GM19043 (cell line): ENCODE measurements around the gene SGCG.
"Not testable (repeated sequence)": the region's sequence is repeated elsewhere in the genome, so short reads cannot be mapped to it uniquely, and the experiment has no call there.

Source experiments
- ATAC-seq: cut with Tn5 transposase; IDR thresholded peaks from one replicate; pipeline ENCODE4 v1.9.1; 2021; ENCODE audit warnings: low read depth; ENCODE audit not compliant: unreplicated experiment

The SGCG gene

DNA sequence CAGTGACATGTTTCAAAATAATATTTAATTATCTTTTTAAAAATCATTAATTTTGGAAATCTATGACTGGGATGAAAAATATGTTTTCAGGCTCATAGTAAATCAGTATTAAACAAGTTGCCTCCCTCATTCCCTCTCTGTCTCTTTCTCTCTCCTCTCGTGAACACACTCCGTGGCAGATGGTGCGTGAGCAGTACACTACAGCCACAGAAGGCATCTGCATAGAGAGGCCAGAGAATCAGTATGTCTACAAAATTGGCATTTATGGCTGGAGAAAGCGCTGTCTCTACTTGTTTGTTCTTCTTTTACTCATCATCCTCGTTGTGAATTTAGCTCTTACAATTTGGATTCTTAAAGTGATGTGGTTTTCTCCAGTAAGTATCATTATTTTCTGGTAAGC is 22.7 kb downstream of the SGCG start:
- no peak for ATAC-seq

- ATAC-seq: no peak
Measured at GRCh38 chr13:23205807-23206206, 25.0 kb downstream of the SGCG start.

- ATAC-seq: no peak
Measured at GRCh38 chr13:23212671-23213070, 31.9 kb downstream of the SGCG start.

GRCh38 chr13:23231241-23231640 is 50.5 kb downstream of the SGCG start:
- ATAC-seq: no peak

- no peak for ATAC-seq
Measured at GRCh38 chr13:23235994-23236393, 55.2 kb downstream of the SGCG start.

DNA sequence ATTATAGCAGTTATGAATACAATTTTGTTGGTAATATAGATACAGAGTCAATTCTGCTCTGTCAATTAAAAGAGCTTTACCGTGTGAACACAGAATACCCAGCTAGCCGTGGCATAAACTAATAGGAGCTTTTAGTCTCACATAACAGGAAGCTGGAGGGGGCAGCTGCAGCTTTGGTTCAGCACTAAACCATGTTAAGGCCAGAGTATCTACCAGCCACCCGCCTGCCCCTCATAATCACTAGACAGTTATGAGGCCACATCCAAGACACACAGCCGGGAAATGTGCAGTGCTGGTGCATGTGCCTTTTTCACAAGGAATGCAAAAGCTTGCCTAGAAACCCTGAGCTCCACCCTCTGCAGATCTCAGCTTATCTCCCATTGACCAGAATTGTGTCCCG is 62.3 kb downstream of the SGCG start:
- ATAC-seq: no peak

GRCh38 chr13:23248410-23248809 is 67.6 kb downstream of the SGCG start:
- ATAC-seq: not testable (repeated sequence)

DNA sequence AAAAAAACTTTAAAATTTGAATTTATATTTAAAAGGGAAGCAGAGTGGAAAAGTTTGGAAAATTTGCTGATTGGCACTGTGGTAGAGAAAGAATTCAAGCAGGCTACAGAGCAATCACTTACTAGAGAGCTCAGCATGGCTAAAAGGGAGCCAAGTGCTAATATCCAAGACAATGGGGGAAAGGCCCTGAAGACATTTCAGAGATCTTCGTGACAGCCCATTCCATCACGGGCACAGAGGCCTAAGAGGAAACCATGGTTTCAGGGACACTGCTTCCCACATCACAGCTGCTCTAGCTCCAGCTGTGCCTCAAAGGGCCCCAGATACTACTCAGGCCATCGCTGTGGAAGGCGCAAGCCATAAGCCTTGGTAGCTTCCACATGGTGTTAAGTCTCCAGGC is 73.7 kb downstream of the SGCG start:
- ATAC-seq: no peak

- ATAC-seq: no peak
Measured at GRCh38 chr13:23267571-23267970, 86.8 kb downstream of the SGCG start.

- peak; percentile 75 for ATAC-seq
Measured at GRCh38 chr13:23268441-23268840, 87.7 kb downstream of the SGCG start.

DNA sequence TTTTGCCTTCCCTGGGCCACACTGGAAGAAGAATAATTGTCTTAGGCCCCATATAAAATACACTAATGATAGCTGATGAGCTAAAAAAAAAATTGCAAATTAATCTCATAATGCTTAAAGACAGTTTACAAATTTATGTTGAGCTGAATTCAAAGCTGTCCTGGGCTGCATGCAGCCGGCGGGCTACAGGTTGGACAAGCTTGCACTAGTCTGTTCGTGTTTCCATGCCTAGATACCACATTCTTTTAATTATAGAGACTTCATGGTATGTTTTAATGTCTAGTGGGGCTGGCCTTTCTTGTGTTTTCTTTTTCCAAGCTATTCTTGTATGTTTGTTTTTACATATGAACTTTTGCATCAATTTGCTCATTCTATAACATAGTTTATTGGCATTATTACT is 90.6 kb downstream of the SGCG start:
- ATAC-seq: no peak

DNA sequence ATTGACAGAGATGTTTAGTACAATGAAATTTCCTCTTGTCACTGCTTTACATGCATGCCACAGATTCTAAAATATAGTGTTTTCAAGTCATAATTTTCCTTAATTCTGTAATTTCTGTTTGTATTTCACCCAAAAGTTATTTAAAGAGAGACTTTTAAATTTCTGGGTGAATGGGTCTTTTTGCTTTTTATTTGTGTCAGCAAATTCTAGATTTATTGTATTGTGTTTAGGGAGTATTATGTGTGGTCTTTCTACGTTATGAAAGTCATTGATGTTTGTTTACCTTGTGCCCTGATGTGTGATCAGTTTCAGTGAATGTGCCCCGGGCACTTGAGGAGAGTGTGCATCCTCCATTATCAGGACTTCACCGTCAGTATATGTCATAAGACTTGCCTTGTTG is 92.7 kb downstream of the SGCG start:
- ATAC-seq: no peak

- ATAC-seq: no peak
Measured at GRCh38 chr13:23279321-23279720, 98.5 kb downstream of the SGCG start.

- ATAC-seq: no peak
Measured at GRCh38 chr13:23288564-23288963, 107.8 kb downstream of the SGCG start.

DNA sequence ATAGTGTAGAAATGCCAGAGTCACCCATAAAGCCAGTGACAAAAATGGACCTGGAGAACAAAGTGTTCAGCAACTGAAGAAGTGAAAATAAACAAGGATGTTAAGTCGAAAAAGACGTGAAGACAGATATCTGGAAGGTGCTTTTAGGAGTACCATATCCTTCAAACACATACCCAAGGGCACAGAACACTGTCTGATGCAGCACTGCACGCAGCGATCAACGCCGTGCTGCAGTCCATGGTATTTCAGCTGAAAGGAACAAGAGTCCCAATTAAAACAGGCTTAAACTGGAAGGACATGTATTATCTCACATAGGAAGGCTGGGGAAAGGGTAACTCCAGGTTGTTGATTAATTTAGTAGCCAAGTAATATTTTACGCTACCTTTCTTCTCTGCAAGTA is 108.2 kb downstream of the SGCG start:
- ATAC-seq: no peak

GRCh38 chr13:23289917-23290357 is 109.2 kb downstream of the SGCG start:
- no peak for ATAC-seq

DNA sequence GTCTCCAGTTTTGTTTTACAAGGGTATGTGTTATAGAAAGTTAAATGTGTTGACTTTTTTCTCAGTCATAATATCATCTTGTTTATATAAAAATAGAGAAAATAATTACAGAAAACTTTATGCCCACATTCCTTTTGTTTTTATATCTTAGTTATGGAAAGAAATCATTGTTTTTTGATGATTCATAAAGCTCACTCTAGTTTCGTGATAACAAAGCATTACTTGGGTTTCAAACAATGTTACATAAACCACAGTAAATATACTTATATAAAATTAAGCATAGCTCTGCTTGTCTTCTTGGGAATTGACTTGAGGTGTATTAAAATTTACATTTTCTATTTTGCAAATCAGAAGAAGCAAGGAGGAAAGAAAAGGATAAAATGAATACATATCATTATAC is 111.8 kb downstream of the SGCG start:
- no peak for ATAC-seq

- ATAC-seq: not testable (repeated sequence)
Measured at GRCh38 chr13:23314837-23315236, 134.1 kb downstream of the SGCG start.

DNA sequence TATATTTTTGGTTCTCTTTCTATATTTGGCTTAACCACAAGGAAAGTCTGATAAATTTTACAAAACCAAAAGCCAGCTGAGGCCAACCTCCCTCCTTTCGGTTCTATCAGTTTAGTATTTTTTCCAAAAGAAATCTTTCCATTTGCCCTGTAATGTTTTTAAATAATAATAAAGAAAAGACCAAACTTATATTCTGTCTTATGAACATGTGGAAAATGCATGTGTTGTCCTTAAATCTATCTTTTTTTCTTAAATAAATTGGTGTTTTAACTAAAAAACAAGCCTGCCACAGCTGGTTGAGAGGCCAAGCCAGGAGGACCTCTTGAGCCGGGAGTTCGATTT is 139.1 kb downstream of the SGCG start:
- ATAC-seq: no peak

DNA sequence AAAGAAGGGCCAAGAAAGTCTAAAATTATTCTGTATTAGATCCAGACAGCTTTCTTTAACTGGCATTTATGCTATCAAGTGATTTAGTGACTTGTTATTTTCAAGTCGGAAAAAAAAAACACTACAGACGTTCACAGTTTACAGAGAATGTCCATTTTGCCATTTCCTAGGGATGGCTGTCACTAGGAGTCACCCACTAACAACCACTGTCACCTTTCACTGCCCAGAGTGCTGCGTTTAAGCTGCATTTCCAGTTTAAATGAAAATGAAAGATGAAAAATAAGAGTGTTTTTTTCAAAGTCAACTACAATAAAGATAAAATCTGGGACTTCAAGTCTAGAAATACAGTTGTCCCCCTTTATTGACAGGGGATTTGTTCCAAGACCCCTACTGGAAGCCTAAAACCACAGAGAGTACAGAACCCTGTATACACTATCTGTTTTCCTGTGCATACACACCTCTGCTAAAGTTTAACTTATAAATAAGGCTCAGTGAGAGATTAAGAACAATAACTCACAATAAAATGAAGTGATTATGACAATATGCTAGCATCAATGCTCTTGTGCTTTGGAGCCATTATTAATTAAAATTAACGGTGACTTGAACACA is 140.3 kb downstream of the SGCG start:
- peak; percentile 7 for ATAC-seq

DNA sequence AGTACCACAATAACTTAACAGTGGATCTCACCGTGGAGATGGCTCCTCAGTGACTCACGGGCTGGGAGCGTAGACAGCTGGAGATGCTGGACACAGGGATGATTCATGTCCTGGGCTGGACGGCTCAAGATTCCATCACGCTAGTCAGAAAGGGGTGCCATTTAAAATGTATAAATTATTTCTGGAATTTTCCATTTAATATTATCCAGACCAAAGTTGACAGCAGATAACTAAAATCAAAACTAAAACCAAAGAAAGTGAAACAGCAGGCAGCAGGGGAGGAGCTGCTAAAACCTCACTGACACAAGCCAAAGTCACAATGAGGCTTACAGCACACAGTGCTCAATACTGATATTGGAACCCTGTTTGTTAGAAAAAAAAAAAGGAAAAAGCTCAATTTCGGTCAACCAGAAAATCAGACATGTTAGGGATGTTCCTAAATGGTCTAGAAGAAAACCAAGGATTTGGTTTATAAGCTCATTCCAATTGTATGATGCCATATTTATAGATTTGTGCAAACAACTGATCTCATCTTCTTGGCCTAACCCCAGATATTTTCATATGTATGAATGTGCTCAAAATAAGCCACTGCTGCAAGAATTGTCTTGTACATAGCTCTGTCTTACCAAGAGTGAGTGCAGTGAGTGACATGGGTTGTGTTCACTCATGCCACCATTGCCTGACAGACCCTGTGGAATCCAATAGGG is 140.9 kb downstream of the SGCG start:
- ATAC-seq: peak; percentile 78
